ENCODE measurements around the gene MCCD1. TPM values are rescaled to one million over a fixed set of nuclear protein-coding genes. Genes with fewer than 3 reads are reported as not detected.

Gene MCCD1
- total RNA-seq, 1 experiment from 2014 or later = not detected

GRCh38 chr6:31577579-31577966 is 48.8 kb downstream of the MCCD1 start:
- no peaks in the 10 kb centered on the region for H3K9me3 ChIP-seq (ENCODE audit: low read length)
- DNase-seq (no peak), ATAC-seq (no peak)
- no TSS peak for BruUV-seq (replicated peaks)
- H3K27me3 ChIP-seq (ENCODE audit: low read length) = no peaks in the 10 kb centered on the region
- no peaks in the 10 kb centered on the region for H3K36me3 ChIP-seq (ENCODE audit: low read depth, low read length)
- H2AFZ ChIP-seq (ENCODE audit: low read length) = no peak overlapping the region
- CTCF ChIA-PET = interaction anchor here (0.6 kb wide), 1 partner anchor 21 kb away, joined by 3 read pairs; no protein-coding TSS in a partner anchor
- H3F3A ChIP-seq (ENCODE audit: low read length, unreplicated experiment) = no peaks in the 10 kb centered on the region
- H3K27ac ChIP-seq (ENCODE audit: low read length) = no peak overlapping the region
- peaks cover 11% of the 10 kb centered on the region; the same call in 1 of the 2 replicates for H3K4me1 ChIP-seq (ENCODE audit: insufficient read depth, low read length)
- POLR2A ChIA-PET (ENCODE audit: unreplicated experiment) = no interaction called here
- no peak overlapping the region for H3K4me2 ChIP-seq (ENCODE audit: low read length)
- H3K4me3 ChIP-seq (ENCODE audit: low read length) = no peak overlapping the region
- intact Hi-C loops (cut with micrococcal nuclease) = no loop called here
- no peaks in the 10 kb centered on the region for H3K9me2 ChIP-seq (replicated peaks; ENCODE audit: low read length)
- no peaks in the 10 kb centered on the region for H3K79me2 ChIP-seq (ENCODE audit: low read length)
- no peak for TF ChIP-seq CTCF (conservative IDR thresholded peaks at IDR 0.05; ENCODE audit: low read depth, low read length)
- TF ChIP-seq EZH2 (IDR thresholded peaks at IDR 0.05; ENCODE audit: low read length, unreplicated experiment) = no peak
- TF ChIP-seq EZH2phosphoT487 (IDR thresholded peaks at IDR 0.05; ENCODE audit: borderline replicate concordance, low read length) = no peak
- H4K20me1 ChIP-seq (ENCODE audit: low read length) = no peaks in the 10 kb centered on the region
- no peak overlapping the region for H3K9ac ChIP-seq (ENCODE audit: low read length)

GRCh38 chr6:31578184-31579118 is 49.7 kb downstream of the MCCD1 start:
- no peak overlapping the region for H3K27ac ChIP-seq (ENCODE audit: low read length)
- CTCF ChIA-PET = no interaction called here
- no peak for ATAC-seq

More at GRCh38 chr6:31578184-31579118, 49.7 kb downstream of the MCCD1 start:
- Histone ChIP-seq H3K27me3 (ENCODE audit: low read length) (no peaks in the 10 kb centered on the region), H3F3A (ENCODE audit: low read length, unreplicated experiment) (no peaks in the 10 kb centered on the region), H3K4me2 (ENCODE audit: low read length) (peak overlapping the region; percentile 10; the same call in 1 of the 2 replicates), H2AFZ (ENCODE audit: low read length) (no peak overlapping the region), H3K79me2 (ENCODE audit: low read length) (no peaks in the 10 kb centered on the region), H3K9ac (ENCODE audit: low read length) (no peak overlapping the region), H3K9me3 (ENCODE audit: low read length) (no peaks in the 10 kb centered on the region), H3K36me3 (ENCODE audit: low read depth, low read length) (no peaks in the 10 kb centered on the region), H4K20me1 (ENCODE audit: low read length) (no peaks in the 10 kb centered on the region), H3K9me2 (replicated peaks; ENCODE audit: low read length) (no peaks in the 10 kb centered on the region), H3K4me1 (ENCODE audit: insufficient read depth, low read length) (peaks cover 11% of the 10 kb centered on the region; the same call in 1 of the 2 replicates), H3K4me3 (ENCODE audit: low read length) (no peak overlapping the region)
- POLR2A ChIA-PET (ENCODE audit: unreplicated experiment) = no interaction called here
- DNase-seq = peak; percentile 57
- TF ChIP-seq CTCF (conservative IDR thresholded peaks at IDR 0.05; ENCODE audit: low read depth, low read length) = no peak
- TF ChIP-seq EZH2phosphoT487 (IDR thresholded peaks at IDR 0.05; ENCODE audit: borderline replicate concordance, low read length) = no peak
- no peak for TF ChIP-seq EZH2 (IDR thresholded peaks at IDR 0.05; ENCODE audit: low read length, unreplicated experiment)
- no TSS peak for BruUV-seq (replicated peaks)
- intact Hi-C loops (cut with micrococcal nuclease) = no loop called here
